HepG2 (cell line): ENCODE results near the gene TRPT1. TPM values are rescaled to one million over a fixed set of nuclear protein-coding genes. Genes with fewer than 3 reads are reported as not detected.
A peak's percentile ranks its signal among the peaks of the same experiment; 100 is the strongest.

Experiments used
- ATAC-seq: fragments of 200-7000 bp; cut with Tn5 transposase; 3 replicates; pipeline ENCODE4 v1.9.1; 2020; ENCODE audit warnings: mild to moderate bottlenecking, moderate library complexity
- BruUV-seq: library from RNA; stranded (reverse); fragments of 400-500 nt; replicated peaks from 2 replicates; lab custom pipeline; 2021; lab: Mats Ljungman, UMichigan
- CTCF ChIA-PET: fragments of 300-600 bp; formaldehyde crosslinking; extraction: SDS; loops from one replicate; lab custom pipeline; 2021; ENCODE audit warnings: low total read pairs, inconsistent platforms, low intra/inter-chr PET ratio; lab: Yijun Ruan, JAX
- POLR2A ChIA-PET: fragments of 350-600 bp; sonication (Branson Sonifier 250); formaldehyde crosslinking; loops from one replicate; lab custom pipeline; 2020; ENCODE audit warnings: antibody characterized with exemption, inconsistent platforms; lab: Yijun Ruan, JAX
- DNase-seq: peaks from one replicate; pipeline ENCODE4 v3.0.0-alpha.2; 2015; ENCODE audit warnings: low spot score
- FAIRE-seq: peaks from 3 replicates; lab custom pipeline; 2011; peaks lifted over from hg19 to GRCh38; lab: Jason Lieb, UNC
- H2AFZ ChIP-seq: one replicate; pipeline ENCODE4 v1.6.1; 2011; ENCODE audit warnings: low read length, inconsistent platforms
- H3K27ac ChIP-seq: fragments of 300-600 bp; 3 replicates; pipeline ENCODE4 v1.8.0; 2011; ENCODE audit warnings: mixed run types, mild to moderate bottlenecking, mixed read lengths, low read length, inconsistent platforms; ENCODE audit not compliant: insufficient read depth; ENCODE audit errors: extremely low read length
- H3K27me3 ChIP-seq, 2 experiments: fragments of 200-600 bp in 1 of 2; 2 replicates in 1 of 2; 3 replicates in 1 of 2; pipeline versions ENCODE4 v1.6.0 to v1.8.0; 2011; ENCODE audit warnings: low read length in 2 of 2, mild to moderate bottlenecking in 2 of 2, moderate library complexity in 2 of 2, inconsistent platforms in 1 of 2; ENCODE audit not compliant: insufficient read depth in 2 of 2, control insufficient read depth in 1 of 2
- H3K36me3 ChIP-seq, 2 experiments: fragments of 200-600 bp in 1 of 2; replicated peaks in 1 of 2; 2 replicates in 1 of 2; 3 replicates in 1 of 2; pipeline versions ENCODE4 v1.5.1 to v1.8.0; 2011; ENCODE audit warnings: low read length in 2 of 2, inconsistent platforms in 1 of 2; ENCODE audit not compliant: insufficient read depth in 2 of 2, control insufficient read depth in 1 of 2
- H3K4me1 ChIP-seq: 2 replicates; pipeline ENCODE4 v1.5.1; 2012; ENCODE audit warnings: low read length, inconsistent platforms; ENCODE audit not compliant: insufficient read depth
- H3K4me2 ChIP-seq: 2 replicates; pipeline ENCODE4 v1.6.0; 2011; ENCODE audit warnings: low read depth, low read length, inconsistent platforms
- H3K4me3 ChIP-seq, 3 experiments: fragments of 200-600 bp in 1 of 3; sonication (generic), shearing (Covaris generic) in 1 of 3; replicated peaks in 1 of 3; 2 replicates each; pipeline ENCODE4 v1.5.1; 2011 to 2016; ENCODE audit warnings: low read length in 3 of 3, inconsistent platforms in 2 of 3, low read depth in 2 of 3, mild to moderate bottlenecking in 2 of 3, control low read depth in 1 of 3, mixed read lengths in 1 of 3; ENCODE audit not compliant: insufficient read depth in 1 of 3
- H3K79me2 ChIP-seq: one replicate; pipeline ENCODE4 v1.6.1; 2011; ENCODE audit warnings: low read length, inconsistent platforms; ENCODE audit not compliant: insufficient read depth
- H3K9ac ChIP-seq: 2 replicates; pipeline ENCODE4 v1.6.0; 2011; ENCODE audit warnings: mild to moderate bottlenecking, low read depth, low read length, inconsistent platforms; ENCODE audit not compliant: insufficient read depth
- H3K9me3 ChIP-seq: 2 replicates; pipeline ENCODE4 v1.5.1; 2012; ENCODE audit warnings: mild to moderate bottlenecking, low read length
- H4K20me1 ChIP-seq: 2 replicates; pipeline ENCODE4 v1.6.0; 2011; ENCODE audit warnings: inconsistent platforms, mild to moderate bottlenecking, low read length, moderate library complexity; ENCODE audit not compliant: insufficient read depth
- IRF9 ChIP-seq: sonication (generic); formaldehyde crosslinking; IDR thresholded peaks from 2 replicates; pipeline ENCODE4 v1.8.0; 2022; ENCODE audit warnings: missing genetic modification reagents, mild to moderate bottlenecking, borderline replicate concordance
- MNT ChIP-seq: fragments of 450-650 bp; IDR thresholded peaks from 2 replicates; pipeline ENCODE4 v1.6.1; 2016
- RARA ChIP-seq: IDR thresholded peaks from 2 replicates; pipeline ENCODE4 v1.6.1; 2016; ENCODE audit warnings: missing genetic modification reagents, missing compliant biosample characterization
- SP5 ChIP-seq: IDR thresholded peaks from 2 replicates; pipeline ENCODE4 v1.6.1; 2016; ENCODE audit warnings: low read depth, borderline replicate concordance
- ZBTB1 ChIP-seq: sonication (generic); formaldehyde crosslinking; IDR thresholded peaks from 2 replicates; pipeline ENCODE4 v1.4.0; 2020; ENCODE audit warnings: missing genetic modification reagents, borderline replicate concordance
- ZNF329 ChIP-seq: sonication (generic); formaldehyde crosslinking; IDR thresholded peaks from 2 replicates; pipeline ENCODE4 v1.9.0; 2021; ENCODE audit warnings: low read depth, mild to moderate bottlenecking, missing genetic modification reagents
- WGBS: methylation state at CpG from one replicate; pipeline ENCODE4 v1.1.6; 2017; ENCODE audit warnings: low lambda C conversion rate; 5-methylcytosine and 5-hydroxymethylcytosine counted together
- in situ Hi-C: cut with HindIII; loops from 2 replicates; pipeline ENCODE4 v1.10.0; 2017; ENCODE audit warnings: low pct_unique_long_range_greater_than_20kb; ENCODE audit not compliant: extremely low pct_ligation_motif_present
- intact Hi-C: fragments of 100-400 bp; cut with micrococcal nuclease; formaldehyde crosslinking; loops from one replicate; pipeline ENCODE4 v1.10.0; 2022; ENCODE audit not compliant: unreplicated experiment
- polyA plus RNA-seq, 8 experiments: library from polyadenylated mRNA; depleted of rRNA in 3 of 8; stranded (reverse) in 7 of 8; unstranded in 1 of 8; fragments of >200 nt; fragmentation: Illumina TruSeq in 4 of 8; extraction: Trizol in 4 of 8; gene quantifications; 2 replicates each; pipeline versions ENCODE4 v1.2.1 to v1.2.3, GENCODE V29; 2011 to 2016; ENCODE audit warnings: low read depth in 4 of 8, missing spikeins in 1 of 8, mixed read lengths in 1 of 8; ENCODE audit not compliant: insufficient read depth in 1 of 8
- total RNA-seq, 5 experiments: library from RNA; depleted of rRNA; stranded (reverse); fragments of >200 nt; fragmentation: Illumina TruSeq; extraction: Trizol; gene quantifications; 2 replicates each; pipeline ENCODE4 v1.2.3, GENCODE V29; 2016; ENCODE audit warnings: low read depth in 1 of 5

TRPT1 gene
- total and polyA plus RNA-seq, 2 of the 13 experiments (the other 11 are each of a cell fraction or from before 2014, with no cell fraction given): 24.8 to 40.7 TPM

DNA sequence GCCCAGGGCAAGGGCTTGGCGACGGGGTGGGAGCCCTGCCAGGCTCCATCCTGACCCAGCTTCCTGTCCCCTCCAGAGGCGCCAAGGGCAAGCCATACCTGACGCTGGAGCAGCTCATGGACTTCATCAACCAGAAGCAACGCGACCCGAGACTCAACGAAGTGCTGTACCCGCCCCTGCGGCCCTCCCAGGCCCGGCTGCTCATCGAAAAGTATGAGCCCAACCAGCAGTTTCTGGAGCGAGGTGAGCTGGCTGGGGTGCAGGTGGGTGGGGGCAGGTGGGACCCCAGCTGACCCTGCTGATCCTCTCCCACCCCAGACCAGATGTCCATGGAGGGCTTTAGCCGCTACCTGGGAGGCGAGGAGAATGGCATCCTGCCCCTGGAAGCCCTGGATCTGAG, 30.3 kb upstream of the TRPT1 start:
- POLR2A ChIA-PET: no interaction called here
- no peaks in the 10 kb centered on the region for H3K9me3 ChIP-seq
- no peak for ATAC-seq
- DNase-seq: no peak
- H3K27me3 ChIP-seq: no peaks in the 10 kb centered on the region; a peak in 1 of 5 replicates
- no TSS peak for BruUV-seq
- in situ Hi-C loops: no loop called here
- H3K4me2 ChIP-seq: no peak overlapping the region
- H2AFZ ChIP-seq: no peak overlapping the region
- WGBS: 100% methylated on average over 10 of the region's 15 CpGs
- H3K27ac ChIP-seq: no peak overlapping the region
- intact Hi-C loops: no loop called here
- FAIRE-seq: no peak
- no peaks in the 10 kb centered on the region for H4K20me1 ChIP-seq
- peaks cover 7% of the 10 kb centered on the region for H3K79me2 ChIP-seq
- H3K4me3 ChIP-seq: no peak overlapping the region
- H3K36me3 ChIP-seq: peaks cover 13 to 30% of the 10 kb centered on the region in 2 experiments; a peak in 4 of 5 replicates
- CTCF ChIA-PET: no interaction called here
- TF ChIP-seq ZNF329: peak; percentile 50; the same call in 1 of the 2 replicates
- TF ChIP-seq SP5 (CRISPR knock-in tag): no peak
- H3K9ac ChIP-seq: no peak overlapping the region
- H3K4me1 ChIP-seq: peaks cover 15% of the 10 kb centered on the region

GRCh38 chr11:64255135-64256128, 29.4 kb upstream of the TRPT1 start:
- WGBS: 91% methylated on average over 15 of the region's 35 CpGs
- intact Hi-C loops (no loop called here), in situ Hi-C loops (no loop called here)
- Histone ChIP-seq H3K79me2 (peaks cover 7% of the 10 kb centered on the region), H3K4me1 (peaks cover 22% of the 10 kb centered on the region), H3K27me3 (no peaks in the 10 kb centered on the region; a peak in 1 of 5 replicates), H3K4me3 (no peak overlapping the region), H4K20me1 (no peaks in the 10 kb centered on the region), H2AFZ (no peak overlapping the region), H3K27ac (no peak overlapping the region), H3K4me2 (no peak overlapping the region), H3K9me3 (no peaks in the 10 kb centered on the region), H3K36me3 (peaks cover 13 to 30% of the 10 kb centered on the region in 2 experiments; a peak in 4 of 5 replicates), H3K9ac (no peak overlapping the region)
- FAIRE-seq (no peak), ATAC-seq (no peak), DNase-seq (no peak)
- ChIA-PET CTCF (no interaction called here), POLR2A (no interaction called here)
- BruUV-seq: no TSS peak
- TF ChIP-seq RARA (CRISPR knock-in tag) (no peak), MNT (no peak), ZBTB1 (CRISPR knock-in tag) (no peak), IRF9 (CRISPR knock-in tag) (no peak)
